Ureter (tissue), 1 donor: ENCODE measurements around the gene SNX30. TPM values are rescaled to one million over a fixed set of nuclear protein-coding genes. Genes with fewer than 3 reads are reported as not detected.
"Not testable (repeated sequence)": the region's sequence is repeated elsewhere in the genome, so short reads cannot be mapped to it uniquely, and the experiment has no call there.

Source experiments
- DNase-seq: peaks from one replicate; pipeline ENCODE4 v3.0.0-alpha.2; 2020; ENCODE audit warnings: low spot score
- total RNA-seq: library from RNA; stranded (reverse); gene quantifications from one replicate; pipeline ENCODE4 v1.2.4, GENCODE V29; 2023
- donor health status: DM: yes; HTN: yes; CAD: no.

Gene SNX30, protein sequence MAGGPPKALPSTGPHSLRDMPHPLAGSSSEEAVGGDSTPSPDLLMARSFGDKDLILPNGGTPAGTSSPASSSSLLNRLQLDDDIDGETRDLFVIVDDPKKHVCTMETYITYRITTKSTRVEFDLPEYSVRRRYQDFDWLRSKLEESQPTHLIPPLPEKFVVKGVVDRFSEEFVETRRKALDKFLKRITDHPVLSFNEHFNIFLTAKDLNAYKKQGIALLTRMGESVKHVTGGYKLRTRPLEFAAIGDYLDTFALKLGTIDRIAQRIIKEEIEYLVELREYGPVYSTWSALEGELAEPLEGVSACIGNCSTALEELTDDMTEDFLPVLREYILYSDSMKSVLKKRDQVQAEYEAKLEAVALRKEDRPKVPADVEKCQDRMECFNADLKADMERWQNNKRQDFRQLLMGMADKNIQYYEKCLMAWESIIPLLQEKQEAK
- 13.1 TPM for total RNA-seq

DNA sequence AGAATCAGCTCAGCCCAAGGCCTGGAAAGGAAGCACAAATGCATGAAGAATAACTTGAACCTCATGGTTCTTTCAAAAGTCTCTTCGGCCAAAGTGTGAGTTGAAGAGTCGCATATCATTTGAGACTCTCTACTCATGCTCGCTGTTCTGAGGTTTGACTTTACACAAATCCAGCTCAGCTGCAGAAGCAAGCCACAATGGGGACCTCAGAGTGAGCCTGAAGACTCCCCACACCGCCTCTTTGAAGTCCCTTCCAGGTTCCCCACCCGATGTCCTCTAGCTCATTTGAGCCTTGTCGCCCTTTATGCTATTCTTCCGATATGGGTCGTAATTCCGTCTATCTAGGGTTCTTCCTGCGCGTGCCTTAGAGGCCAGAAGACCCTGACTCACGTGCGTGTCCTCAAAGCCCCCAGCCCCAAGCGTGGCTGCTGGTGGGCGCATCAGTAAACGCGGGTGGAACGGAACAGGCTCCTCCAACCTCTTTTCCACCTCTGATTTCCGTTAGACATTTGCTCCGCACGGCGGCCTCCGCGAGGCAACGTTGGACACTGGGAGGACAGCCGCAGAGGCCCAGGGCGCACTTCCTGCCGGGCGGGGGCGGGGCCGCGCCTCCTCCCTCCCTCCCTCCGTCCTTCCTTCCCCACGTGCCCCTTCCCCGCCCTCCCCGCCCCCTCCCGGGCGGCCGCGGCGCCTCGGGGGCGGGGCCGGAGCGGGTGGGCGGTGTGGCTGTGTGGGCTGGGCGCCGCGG lies at the start of gene SNX30:
SNX30 (plus strand) TSS at position 745 of the 748 bp plus-strand sequence. CDS start 242 bp downstream, outside the sequence.
- DNase-seq, result peak; percentile 91

DNA sequence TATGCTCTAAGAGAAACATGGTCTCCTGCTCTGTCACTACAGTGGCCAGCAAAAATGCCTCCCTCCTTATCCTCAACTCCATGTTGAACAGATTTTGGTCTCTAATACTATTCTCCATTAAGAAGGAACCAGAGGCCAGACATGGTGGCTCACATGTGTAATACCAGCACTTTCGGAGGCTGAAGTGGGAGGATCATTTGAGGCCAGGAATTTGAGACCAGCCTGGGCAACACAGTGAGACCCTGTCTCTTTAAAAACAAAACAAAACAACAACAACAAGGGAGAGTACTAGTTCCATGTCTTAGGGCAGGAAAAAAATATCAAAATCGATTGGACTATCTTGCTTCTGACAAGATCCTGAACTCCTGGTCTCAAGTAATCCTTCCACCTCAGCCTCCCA lies 47.3 kb upstream of the SNX30 start:
- DNase-seq, result no peak

DNA sequence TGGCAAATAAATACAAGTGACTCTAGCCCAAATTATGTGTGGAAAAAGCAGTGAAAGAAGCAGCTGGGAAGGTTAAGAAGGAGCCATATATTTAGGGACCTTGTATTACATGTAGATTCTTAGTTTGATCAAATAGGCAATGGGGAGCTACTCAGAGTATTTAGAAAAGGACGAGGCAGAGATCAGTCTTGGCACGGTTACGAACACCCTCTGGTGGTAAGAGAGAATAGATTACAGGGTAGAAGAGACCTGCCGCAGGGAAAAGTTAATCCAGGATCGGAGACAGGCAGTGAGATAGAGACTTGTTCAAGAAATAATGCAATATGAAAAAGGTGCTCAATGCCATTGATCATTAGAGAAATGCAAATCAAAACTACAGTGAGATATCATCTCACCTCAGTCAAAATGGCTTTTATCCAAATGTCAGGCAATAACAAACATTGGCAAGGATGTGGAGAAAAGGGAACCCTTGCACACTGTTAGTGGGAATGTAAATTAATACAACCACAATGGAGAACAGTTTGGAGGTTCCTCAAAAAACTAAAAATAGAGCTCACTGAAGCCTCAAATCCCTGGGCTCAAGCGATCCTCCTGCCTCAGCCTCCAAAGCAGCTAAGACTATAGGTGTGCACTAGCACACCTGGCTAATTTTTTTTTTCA lies 44.7 kb upstream of the SNX30 start:
- peak; percentile 50 for DNase-seq

GRCh38 chr9:112711050-112711689 lies 39.4 kb upstream of the SNX30 start:
- no peak for DNase-seq

DNA sequence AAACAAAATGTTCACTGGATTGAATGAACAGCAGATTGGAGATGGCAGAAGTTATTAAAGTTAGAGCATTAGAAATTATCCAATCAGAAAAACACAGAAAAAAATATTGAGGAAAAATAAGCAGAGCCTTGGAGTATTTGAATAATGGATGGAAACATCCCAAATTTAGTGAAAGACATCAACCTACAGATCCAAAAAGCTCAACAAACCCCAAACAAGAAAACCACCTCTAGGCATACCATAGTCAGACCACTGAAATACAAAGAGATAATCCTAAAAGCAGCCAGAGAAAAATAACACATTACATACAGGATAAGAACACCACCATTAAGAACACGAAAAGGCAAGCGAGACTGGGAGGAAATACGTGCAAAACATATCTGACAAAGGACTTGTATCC lies 37.9 kb upstream of the SNX30 start:
- DNase-seq, result no peak

GRCh38 chr9:112717661-112718331 lies 32.8 kb upstream of the SNX30 start, which contains the start of gene INIP:
Gene INIP (minus strand): TSS chr9:112718117. CDS start chr9:112716485, 1,632 bp downstream.
- DNase-seq, result peak; percentile 97

GRCh38 chr9:112719241-112719691 lies 31.3 kb upstream of the SNX30 start:
- DNase-seq, result no peak

- DNase-seq, result no peak
Observed at GRCh38 chr9:112719696-112720095, 30.9 kb upstream of the SNX30 start.

DNA sequence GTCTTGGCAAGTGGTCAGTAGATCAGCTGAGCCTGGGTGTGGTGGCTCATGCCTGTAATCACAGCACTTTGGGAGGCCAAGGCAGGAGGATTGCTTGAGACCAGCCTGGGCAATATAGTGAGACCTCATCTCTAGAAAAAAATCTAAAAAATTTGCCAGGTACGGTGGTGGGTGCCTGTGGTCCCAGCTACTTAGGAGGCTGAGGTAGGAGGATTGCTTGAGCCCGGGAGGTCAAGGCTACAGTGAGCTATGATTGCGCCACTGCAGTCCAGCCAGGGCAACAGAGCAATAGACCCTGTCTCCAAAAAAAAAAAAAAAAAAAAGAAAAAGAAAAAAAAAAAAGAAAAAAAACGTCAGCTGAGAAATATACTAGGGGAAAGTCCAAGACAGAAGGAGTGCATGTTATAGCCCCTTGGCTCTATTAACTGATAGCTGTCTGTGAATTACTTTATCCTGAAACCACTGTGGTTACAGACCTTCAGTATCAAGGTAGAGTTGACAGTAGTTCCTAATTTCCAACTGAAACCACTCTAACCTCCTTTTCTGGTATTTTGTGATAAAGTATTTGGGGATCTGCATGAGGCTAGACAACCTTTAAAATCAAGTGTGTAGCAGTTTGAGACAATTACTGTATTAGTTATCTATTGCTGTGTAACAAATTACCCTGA lies 30.3 kb upstream of the SNX30 start:
- DNase-seq, result no peak

GRCh38 chr9:112722749-112723148 lies 27.8 kb upstream of the SNX30 start:
- not testable (repeated sequence) for DNase-seq

- DNase-seq, result no peak
Observed at GRCh38 chr9:112725961-112726360, 24.6 kb upstream of the SNX30 start.

GRCh38 chr9:112726428-112726827 lies 24.1 kb upstream of the SNX30 start:
- DNase-seq, result no peak

GRCh38 chr9:112728401-112728800 lies 22.2 kb upstream of the SNX30 start:
- DNase-seq, result no peak

DNA sequence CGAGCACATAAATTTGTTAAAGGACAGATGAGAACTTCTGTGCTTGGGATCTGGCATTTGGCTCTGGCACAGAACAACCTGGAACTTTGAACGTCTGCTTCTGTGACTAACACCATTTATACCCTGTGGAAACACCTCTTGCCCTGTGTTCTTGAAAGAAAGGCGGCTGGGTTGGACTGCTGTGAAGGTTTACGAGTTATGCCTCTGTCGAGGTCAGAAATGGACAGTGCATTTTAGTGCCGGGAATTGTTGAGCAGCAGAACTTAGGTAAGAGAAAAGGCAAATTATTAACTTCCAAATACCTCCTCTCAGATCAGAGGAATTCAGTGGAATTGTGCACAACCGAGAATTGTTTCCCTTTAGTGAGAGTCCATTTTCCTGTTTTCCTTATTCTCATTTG lies 18.6 kb upstream of the SNX30 start:
- DNase-seq, result no peak

GRCh38 chr9:112734892-112735291 lies 15.7 kb upstream of the SNX30 start:
- no peak for DNase-seq

DNA sequence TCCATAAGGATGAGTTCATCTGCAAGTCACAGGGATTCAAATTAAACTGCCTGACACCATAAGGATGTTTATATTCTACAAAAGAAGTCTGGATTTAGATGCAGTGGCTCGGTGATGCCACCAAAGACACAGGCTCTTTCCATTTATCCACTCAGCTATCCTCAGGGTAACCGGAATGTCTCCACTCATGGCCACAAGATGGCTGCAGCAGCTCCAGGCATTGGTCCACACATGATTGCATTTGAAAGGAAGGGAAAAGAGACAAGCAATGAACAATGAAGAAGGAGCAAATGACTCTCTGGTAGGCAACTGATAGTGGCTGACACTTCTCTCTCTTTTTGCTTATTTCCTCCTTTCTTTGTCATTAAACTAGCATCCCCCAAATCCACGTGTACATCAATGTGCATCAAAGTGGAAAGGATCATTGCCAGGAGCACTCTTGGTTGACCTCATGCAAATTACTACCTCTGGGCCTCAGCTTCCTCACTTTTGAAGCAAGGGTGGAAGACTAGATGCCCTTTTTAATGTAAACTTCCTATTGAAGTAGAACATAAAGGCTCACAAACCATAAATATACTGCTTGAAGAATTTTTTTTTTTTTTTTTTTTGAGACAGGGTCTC lies 7.2 kb upstream of the SNX30 start:
- no peak for DNase-seq

DNA sequence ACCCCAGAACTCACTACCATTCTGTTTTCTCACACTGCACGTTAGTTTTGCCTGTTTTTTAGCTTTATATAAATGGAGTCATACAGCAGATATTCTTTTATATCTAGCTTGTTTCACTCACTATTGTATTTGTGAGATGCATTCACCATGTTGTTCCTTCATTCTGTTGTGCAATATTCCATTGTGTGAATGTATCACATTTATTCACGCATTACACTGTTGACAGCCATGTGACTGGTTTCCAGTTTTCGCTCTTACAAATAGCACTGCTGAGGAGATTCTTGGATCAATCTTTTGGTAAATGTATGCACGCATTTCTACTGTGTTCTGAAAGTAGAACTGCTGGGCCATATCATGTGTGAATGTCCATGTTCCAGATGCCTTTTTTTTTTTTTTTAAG lies 6.4 kb upstream of the SNX30 start:
- no peak for DNase-seq

DNA sequence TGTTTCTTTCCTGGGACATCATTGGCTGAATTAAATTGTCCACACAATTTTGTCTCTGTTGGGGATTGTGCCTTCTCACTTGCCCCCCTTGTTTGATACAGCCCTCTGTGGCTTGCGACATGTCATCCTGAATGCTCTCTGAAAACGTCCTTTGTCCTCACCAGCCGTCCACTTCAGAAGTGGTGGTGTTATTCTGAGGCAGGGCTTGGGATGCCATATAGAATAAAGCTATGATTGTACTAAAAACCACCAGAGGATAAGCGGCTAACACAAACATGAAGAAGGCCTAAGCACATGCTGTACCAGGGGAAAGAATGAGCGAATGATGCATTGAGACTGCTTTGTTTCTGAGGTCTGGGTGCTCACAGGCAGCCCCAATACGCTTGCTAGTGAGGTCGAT lies 3.5 kb upstream of the SNX30 start:
- DNase-seq, result no peak

GRCh38 chr9:112750764-112751055 lies 150 bp downstream of the SNX30 start:
- no peak for DNase-seq

DNA sequence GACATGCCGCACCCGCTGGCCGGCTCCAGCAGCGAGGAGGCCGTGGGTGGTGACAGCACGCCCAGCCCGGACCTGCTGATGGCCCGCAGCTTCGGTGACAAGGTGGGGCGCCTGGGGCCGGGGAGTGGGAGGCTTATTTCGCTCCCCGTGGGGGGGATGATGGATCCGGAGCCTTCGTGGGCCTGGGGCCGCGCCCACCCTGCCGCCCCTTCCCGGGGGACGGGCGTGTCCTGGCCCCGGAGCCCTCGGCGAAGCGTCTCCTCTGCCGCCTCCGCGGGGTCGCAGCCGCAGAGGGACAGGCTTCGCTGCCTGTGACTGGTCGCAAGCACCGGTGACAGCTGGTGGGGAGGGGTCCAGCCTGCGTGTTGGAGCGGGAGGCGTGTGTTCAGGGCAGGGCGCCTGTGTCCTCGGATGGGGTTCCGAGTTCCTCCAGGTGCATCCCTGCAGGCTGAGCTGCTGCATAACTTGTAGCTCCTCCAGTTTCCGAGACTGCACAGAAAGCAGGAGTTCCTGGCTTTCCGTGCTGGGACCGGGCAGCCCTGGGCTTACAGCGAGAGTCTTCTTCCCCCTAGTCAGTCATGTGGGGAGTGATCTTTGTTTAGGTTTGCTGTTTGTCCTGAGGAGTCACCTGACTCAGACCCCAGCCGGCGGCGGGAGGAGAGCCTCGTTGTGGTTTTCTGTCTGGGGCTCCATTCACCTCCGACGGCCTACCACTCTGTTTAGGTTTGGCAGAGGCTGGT lies 666 bp downstream of the SNX30 start:
- peak; percentile 59 for DNase-seq
